A673 (cell line): ENCODE data around the gene MYO1D. TPM values are rescaled to one million over a fixed set of nuclear protein-coding genes. Genes with fewer than 3 reads are reported as not detected.

Source experiments
- BruUV-seq: library from RNA; stranded (reverse); fragments of 400-500 nt; replicated peaks from 2 replicates; lab custom pipeline; 2021; lab: Mats Ljungman, UMichigan
- CTCF ChIA-PET: fragments of 300-600 bp; sonication (Branson Sonifier 250); formaldehyde crosslinking; loops from one replicate; lab custom pipeline; 2022; ENCODE audit warnings: antibody characterized with exemption; lab: Charles Lee
- POLR2A ChIA-PET: fragments of 300-600 bp; sonication (Branson Sonifier 250); formaldehyde crosslinking; loops from one replicate; lab custom pipeline; 2022; ENCODE audit warnings: antibody characterized with exemption; ENCODE audit not compliant: low non-redundant PET; lab: Charles Lee
- DNase-seq: peaks from one replicate; pipeline ENCODE4 v3.0.0-alpha.2; 2015; ENCODE audit warnings: low spot score
- H3K27ac ChIP-seq: fragments of 200-600 bp; sonication (generic); 2 replicates; pipeline ENCODE4 v1.5.1; 2016; ENCODE audit warnings: mixed run types, low read depth, mild to moderate bottlenecking, mixed read lengths, antibody characterized with exemption, low read length; ENCODE audit not compliant: poor library complexity, severe bottlenecking
- H3K27me3 ChIP-seq: fragments of 200-600 bp; sonication (generic); replicated peaks from 2 replicates; pipeline ENCODE4 v1.6.1; 2017; ENCODE audit warnings: mixed run types, low read depth, mild to moderate bottlenecking, mixed read lengths, antibody characterized with exemption, low read length; ENCODE audit not compliant: insufficient read depth, poor library complexity
- H3K36me3 ChIP-seq: fragments of 200-600 bp; sonication (generic); 2 replicates; pipeline ENCODE4 v1.6.1; 2016; ENCODE audit warnings: mixed run types, mild to moderate bottlenecking, mixed read lengths, antibody characterized with exemption, low read length; ENCODE audit not compliant: insufficient read depth, poor library complexity, severe bottlenecking
- H3K4me1 ChIP-seq: fragments of 200-600 bp; sonication (generic); 2 replicates; pipeline ENCODE4 v1.6.1; 2017; ENCODE audit warnings: mixed run types, mild to moderate bottlenecking, mixed read lengths, antibody characterized with exemption, low read length; ENCODE audit not compliant: insufficient read depth, poor library complexity, severe bottlenecking
- H3K4me3 ChIP-seq: fragments of 200-600 bp; sonication (generic); 2 replicates; pipeline ENCODE4 v1.5.1; 2016; ENCODE audit warnings: low read depth, mixed run types, mild to moderate bottlenecking, mixed read lengths, low read length; ENCODE audit not compliant: poor library complexity, severe bottlenecking
- H3K9me3 ChIP-seq: fragments of 200-600 bp; sonication (generic); 2 replicates; pipeline ENCODE4 v1.6.1; 2016; ENCODE audit warnings: mixed run types, low read depth, mild to moderate bottlenecking, mixed read lengths, antibody characterized with exemption, low read length; ENCODE audit not compliant: poor library complexity, severe bottlenecking
- EZH2 ChIP-seq: fragments of 200-600 bp; sonication (generic); IDR thresholded peaks from 2 replicates; pipeline ENCODE4 v1.6.1; 2017; ENCODE audit warnings: borderline replicate concordance, low read depth, mild to moderate bottlenecking, mixed read lengths, antibody characterized with exemption, low read length; ENCODE audit not compliant: poor library complexity, severe bottlenecking
- intact Hi-C: fragments of 100-400 bp; cut with micrococcal nuclease; formaldehyde crosslinking; loops from one replicate; pipeline ENCODE4 v1.10.0; 2022; ENCODE audit not compliant: unreplicated experiment
- total RNA-seq: library from RNA; stranded (reverse); gene quantifications from 2 replicates; pipeline ENCODE4 v1.2.3, GENCODE V29; 2021
- TF ChIP-seq, protein P1 (sequence below): fragments of 300-800, 200-600 bp; sonication (generic); conservative IDR thresholded peaks from 2 replicates; pipeline ENCODE4 v1.5.1; 2017; ENCODE audit warnings: low read depth, mild to moderate bottlenecking, antibody characterized with exemption, low read length, moderate library complexity, mixed read lengths

The MYO1D gene
- total RNA-seq, 1 experiment from 2014 or later = 10.4 TPM

DNA sequence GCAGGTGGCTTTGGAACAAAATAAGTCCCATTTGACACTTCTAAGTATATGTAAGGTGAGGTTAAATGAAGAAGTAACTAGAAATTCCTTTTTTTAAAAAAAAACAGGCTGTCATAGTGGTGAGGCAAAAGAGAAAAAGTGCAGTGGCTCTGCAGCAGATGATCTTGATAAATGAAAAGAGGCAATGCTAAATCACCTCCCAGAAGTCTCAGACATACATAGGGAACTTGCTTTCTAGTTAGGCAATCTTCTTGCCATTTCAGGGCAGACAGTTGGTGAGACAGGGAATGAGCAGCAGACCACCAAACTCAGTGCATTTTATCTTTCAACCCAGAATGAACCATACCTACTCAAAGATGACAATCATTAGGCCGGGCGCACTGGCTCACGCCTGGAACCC, 90.8 kb downstream of the MYO1D start:
- Histone ChIP-seq H3K27ac (no peak overlapping the region), H3K4me3 (no peak overlapping the region), H3K27me3 (no peaks in the 10 kb centered on the region), H3K4me1 (no peaks in the 10 kb centered on the region), H3K36me3 (no peaks in the 10 kb centered on the region), H3K9me3 (no peaks in the 10 kb centered on the region)
- no TSS peak for BruUV-seq
- intact Hi-C loops = no loop called here
- TF ChIP-seq, protein P1, sequence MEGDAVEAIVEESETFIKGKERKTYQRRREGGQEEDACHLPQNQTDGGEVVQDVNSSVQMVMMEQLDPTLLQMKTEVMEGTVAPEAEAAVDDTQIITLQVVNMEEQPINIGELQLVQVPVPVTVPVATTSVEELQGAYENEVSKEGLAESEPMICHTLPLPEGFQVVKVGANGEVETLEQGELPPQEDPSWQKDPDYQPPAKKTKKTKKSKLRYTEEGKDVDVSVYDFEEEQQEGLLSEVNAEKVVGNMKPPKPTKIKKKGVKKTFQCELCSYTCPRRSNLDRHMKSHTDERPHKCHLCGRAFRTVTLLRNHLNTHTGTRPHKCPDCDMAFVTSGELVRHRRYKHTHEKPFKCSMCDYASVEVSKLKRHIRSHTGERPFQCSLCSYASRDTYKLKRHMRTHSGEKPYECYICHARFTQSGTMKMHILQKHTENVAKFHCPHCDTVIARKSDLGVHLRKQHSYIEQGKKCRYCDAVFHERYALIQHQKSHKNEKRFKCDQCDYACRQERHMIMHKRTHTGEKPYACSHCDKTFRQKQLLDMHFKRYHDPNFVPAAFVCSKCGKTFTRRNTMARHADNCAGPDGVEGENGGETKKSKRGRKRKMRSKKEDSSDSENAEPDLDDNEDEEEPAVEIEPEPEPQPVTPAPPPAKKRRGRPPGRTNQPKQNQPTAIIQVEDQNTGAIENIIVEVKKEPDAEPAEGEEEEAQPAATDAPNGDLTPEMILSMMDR = no peak
- no peak for TF ChIP-seq EZH2
- no peak for DNase-seq
- POLR2A ChIA-PET = no interaction called here
- CTCF ChIA-PET = no interaction called here

DNA sequence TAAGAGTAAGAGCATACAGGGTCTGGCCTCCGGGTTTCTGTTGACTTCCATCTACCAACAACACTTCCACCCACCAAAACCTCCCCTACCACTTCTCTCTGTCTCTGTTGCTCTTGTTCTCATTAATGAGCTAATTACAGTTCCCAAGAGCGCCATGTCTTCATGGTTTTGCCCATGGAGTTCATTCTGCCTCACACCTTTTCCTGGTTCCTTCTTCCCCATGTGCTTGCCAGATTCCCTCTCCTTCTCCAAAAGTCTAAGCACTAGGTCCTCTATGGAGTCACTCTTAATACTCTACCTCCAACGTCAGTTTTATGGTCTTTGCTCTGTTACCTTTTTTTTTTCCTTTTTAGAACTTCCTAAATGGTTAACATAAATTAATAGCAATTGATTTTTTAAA, 92.8 kb downstream of the MYO1D start:
- H3K27me3 ChIP-seq = no peaks in the 10 kb centered on the region
- no peak overlapping the region for H3K4me3 ChIP-seq
- POLR2A ChIA-PET = no interaction called here
- no TSS peak for BruUV-seq
- H3K4me1 ChIP-seq = no peaks in the 10 kb centered on the region
- intact Hi-C loops = loop anchor here (5.0 kb wide), 1 partner anchor 128 kb away; no protein-coding TSS in a partner anchor
- TF ChIP-seq EZH2 = no peak
- TF ChIP-seq, protein P1 = no peak
- no peak overlapping the region for H3K27ac ChIP-seq
- CTCF ChIA-PET = interaction anchor here (0.9 kb wide), 1 partner anchor 92 kb away, joined by 4 read pairs; no protein-coding TSS in a partner anchor
- H3K9me3 ChIP-seq = no peaks in the 10 kb centered on the region
- DNase-seq = no peak
- no peaks in the 10 kb centered on the region for H3K36me3 ChIP-seq

DNA sequence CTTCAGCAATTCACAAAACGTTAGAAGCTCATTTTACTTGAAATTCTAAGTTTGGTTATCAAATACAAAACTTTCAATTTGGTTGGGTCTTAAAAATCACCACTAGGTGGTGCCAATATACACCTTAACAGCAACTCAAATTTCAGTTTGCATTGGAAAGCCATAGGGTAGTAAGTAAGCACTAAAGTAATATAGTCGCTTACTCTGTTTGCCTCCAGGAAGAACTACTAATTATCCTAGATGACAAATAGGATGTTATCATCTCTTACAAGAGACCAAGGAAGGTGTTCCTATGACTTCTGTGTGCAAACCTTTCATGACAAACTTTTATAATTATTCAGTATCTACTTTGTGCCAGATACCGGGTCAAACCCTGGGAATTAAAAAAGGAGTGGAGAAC, 93.3 kb downstream of the MYO1D start:
- Histone ChIP-seq H3K27ac (no peak overlapping the region), H3K36me3 (no peaks in the 10 kb centered on the region), H3K27me3 (no peaks in the 10 kb centered on the region), H3K9me3 (no peaks in the 10 kb centered on the region), H3K4me3 (no peak overlapping the region), H3K4me1 (no peaks in the 10 kb centered on the region)
- TF ChIP-seq EZH2 = no peak
- TF ChIP-seq, protein P1 = peak; percentile 58
- no TSS peak for BruUV-seq
- peak; percentile 60 for DNase-seq
- CTCF ChIA-PET = interaction anchor here (0.8 to 0.9 kb wide), 2 partner anchors 92 to 93 kb away, joined by 3 to 4 read pairs; partner anchors contain the start of gene MYO1D
- intact Hi-C loops = loop anchor here (1.0 to 5.0 kb wide), 2 partner anchors 94 to 129 kb away; partner anchors contain the start of gene MYO1D
- POLR2A ChIA-PET = no interaction called here
